Stimulated activated CD8-positive, alpha-beta memory T cell treated with anti-CD3 and anti-CD28 coated beads, Interleukin-7, amount 100 ng/mL, for 48 hours (primary cell): ENCODE data around the gene INO80E.

ENCODE experiments used
- DNase-seq, 2 donors: peaks; one replicate each; pipeline ENCODE4 v3.0.0-alpha.2; 2020; ENCODE audit warnings: low read depth in 1 of 2; ENCODE audit errors: extremely low read depth in 1 of 2

INO80E gene

GRCh38 chr16:29991571-29991904 is 4.5 kb upstream of the INO80E start:
- DNase-seq, result no peak

- DNase-seq, result no peak
Measured at GRCh38 chr16:29992344-29992967, 3.6 kb upstream of the INO80E start.

DNA sequence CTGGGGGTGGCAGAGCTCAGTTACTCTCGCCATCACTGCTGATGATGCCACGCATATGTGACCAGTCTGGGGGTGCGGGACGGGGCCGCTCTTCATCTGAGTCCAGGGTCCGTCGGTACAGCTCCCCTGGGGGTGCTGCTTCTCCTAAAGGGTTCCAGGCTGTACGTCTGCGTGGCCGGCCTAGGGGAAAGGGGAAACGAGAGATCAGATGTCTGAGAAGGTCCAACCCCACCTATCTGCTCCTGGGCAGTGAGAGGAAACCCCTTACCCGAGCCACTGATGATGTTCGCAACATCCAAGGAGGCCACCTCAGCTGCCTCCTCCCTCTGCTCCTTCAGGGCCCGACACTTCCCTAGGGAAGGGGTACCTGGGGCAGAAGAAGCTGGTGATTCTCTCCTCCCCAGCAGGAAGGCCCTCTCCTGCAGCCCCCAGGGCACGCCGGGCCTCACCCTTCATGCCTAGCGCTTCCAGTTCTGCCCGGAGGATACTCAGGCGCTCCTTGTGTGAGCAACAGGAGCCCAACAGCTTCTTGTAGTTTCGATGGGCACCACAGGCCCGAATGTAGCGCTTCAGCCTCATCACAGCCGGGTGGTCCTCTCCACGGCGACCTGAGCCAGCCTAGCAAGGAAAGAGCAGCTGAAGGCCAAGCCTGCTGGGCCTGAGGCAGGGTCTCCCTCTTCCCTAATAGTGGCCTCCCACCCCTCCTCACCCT is 2.7 kb upstream of the INO80E start:
- no peak for DNase-seq

- no peak for DNase-seq
Measured at GRCh38 chr16:29993903-29994599, 2.0 kb upstream of the INO80E start.

DNA sequence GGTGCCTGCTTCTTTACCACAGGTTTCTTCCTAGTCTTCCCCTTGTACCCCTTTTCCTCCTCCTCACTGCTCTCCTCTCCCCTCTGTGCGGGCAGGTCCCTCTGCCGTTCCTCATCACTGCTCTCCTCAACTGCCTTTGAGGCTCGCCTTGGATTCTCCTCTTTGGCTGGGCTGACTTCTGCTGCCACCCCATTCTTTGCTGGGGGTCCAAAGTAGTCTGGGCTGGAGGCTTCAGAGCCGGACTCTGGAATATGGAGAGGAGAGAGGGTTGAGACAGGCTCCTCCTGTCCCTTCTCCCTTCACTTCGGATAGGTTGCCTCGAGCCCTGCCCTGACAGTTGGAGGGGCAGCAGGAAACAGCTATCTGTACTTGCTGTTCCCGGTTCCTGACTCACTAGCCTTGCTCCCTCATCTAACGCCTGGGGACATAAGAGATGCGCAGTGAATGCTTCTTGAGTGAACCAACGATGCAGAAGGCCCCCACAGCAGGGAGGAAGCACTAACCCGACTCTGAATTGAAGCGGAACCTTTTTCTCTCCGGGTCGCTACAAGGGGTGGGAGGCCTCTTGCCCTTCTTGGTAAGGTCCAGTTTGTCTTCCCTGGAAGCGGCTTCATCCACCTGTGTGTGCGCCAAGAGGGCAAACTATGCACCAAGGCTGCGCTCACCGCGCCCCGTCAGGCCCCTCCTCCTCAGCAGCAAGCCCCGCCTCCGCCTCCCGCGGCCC is 1.3 kb upstream of the INO80E start:
- DNase-seq, result peak; percentile 55

- DNase-seq, result peak; percentile 73 to 81
Measured at GRCh38 chr16:29995324-29995910, 624 bp upstream of the INO80E start, which contains the start of gene HIRIP3. Gene HIRIP3, minus strand, starts transcription at chr16:29995617. Its CDS starts 12 bp downstream, at chr16:29995605.

GRCh38 chr16:29996766-29997250 is 767 bp downstream of the INO80E start:
- DNase-seq, result no peak

DNA sequence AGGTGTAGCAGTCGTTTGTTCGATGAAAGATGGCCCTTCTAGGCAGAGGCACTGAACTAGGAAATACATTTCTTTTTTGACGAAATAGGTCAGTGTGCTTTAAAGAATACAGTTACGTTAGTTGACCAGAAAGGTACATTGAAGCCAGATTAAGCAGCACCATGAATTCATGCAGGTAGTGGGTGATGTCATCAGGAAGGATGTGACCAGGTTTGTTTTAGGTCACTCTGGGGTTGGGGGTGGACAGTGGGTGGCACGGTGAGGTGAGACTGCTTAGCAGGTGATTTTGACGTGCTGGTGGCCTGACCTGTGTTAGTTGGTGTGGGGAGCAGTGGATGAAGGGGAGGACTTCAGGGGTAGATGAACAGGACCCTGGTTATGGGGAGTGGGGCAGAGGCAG is 3.6 kb downstream of the INO80E start:
- no peak for DNase-seq

DNA sequence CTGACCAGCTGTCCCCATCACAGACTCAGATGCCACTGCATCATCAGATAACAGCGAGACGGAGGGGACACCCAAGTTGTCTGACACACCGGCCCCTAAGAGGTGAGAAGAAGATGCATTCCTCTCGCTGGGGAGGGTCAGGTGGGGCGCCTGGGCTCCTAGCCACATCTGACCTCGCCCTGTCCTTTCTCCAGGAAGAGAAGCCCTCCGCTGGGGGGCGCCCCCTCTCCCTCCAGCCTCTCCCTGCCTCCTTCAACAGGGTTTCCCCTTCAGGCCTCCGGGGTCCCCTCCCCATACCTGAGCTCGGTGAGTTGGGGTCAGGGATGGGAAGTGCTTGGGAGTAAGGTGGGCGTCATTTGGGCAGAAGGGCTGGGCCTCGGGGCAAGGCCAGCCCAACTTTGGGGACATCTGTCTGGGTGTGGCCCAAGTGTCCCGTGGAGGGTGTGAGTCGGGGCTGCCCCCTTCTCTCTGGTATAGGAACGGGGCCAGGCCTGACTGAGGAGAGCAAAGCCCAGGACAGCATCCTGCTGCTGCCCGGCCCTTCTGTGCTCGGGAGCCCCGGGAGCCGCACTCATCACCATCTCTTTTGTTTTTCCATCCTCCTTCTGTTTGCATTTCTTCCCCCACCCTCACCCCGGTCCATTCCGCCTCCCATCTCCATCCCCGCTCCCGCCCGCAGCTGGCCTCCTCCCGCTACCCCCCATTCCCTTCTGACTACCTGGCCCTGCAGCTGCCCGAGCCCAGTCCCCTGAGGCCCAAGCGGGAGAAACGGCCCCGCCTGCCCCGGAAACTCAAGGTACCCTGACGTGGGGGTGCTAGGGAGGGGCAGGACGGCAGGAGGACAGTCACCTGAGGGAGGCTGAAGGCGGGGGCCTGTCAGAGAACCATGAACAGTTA is 4.9 kb downstream of the INO80E start:
- DNase-seq, result no peak

DNA sequence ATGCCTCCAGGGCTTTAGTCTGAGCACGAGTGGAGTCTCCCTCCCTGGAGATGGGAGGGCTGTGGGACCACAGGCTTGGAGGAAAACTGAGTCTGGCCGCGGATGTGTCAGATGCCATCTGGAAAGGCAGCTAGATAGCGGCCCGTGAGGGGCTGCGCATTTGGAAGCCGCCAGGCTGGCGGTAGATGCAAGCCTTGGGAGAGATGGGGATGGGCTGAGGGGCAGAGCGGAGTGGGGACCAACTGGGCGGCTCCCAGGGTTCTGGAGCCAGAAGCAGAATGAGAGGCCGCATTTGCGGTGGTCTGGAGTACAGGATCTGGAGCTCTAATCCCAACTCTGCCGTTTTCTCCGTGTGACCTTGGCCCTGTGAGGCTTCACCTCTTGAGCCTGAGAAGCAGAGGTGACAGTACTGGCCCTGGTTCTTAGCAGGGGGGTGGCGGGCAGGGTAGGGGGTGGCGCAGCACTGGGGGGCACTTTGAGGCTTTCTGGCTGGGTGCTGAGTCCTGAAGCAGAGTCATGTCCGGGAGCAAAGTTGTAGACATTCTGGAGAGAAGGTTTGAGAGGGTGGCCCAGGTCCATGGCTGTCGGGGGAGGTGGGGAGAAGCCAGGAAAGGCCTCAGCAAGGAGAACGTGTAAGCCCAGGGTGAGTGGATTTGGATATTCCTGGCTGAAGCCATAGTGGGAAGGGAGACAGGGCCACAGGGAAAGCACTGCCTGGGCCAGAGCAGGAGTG is 6.7 kb downstream of the INO80E start:
- DNase-seq, result no peak

DNA sequence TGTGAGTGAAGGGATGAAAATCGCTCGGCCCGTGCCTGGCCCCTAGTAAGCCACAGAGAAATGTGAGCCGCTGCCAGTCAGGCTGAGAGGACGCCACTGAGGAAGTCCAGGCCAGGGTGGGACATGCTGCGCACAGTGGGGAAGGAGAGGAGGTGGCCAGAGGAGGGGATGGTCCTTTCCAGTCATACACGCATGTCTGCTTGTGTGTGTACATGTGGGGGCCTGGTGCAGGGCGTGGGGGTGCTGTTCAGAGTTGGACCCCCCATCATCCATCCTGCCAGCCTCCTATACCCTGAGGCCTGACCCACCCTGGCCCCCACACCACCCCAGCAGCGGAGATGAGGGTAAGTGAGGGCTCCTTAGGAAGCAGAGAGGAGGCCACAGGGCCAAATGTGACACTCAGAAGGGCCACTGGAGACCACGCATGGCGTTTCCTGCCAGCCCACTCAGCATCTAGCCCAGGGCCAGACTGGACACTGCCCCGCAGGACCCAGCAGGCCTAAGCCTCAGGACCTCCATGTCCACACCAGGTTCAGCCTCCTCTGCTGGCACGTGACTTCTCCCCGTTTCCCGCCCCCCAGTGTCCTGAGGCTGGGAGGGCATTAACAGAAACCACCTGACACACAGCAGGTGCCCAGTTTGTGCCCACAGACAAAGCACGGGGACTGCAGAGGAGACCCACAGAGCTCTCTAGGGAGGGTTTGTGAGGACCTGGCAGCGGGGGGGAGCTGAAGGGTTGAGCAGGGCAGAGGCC is 7.8 kb downstream of the INO80E start:
- DNase-seq, result no peak

- DNase-seq, result no peak
Measured at GRCh38 chr16:30004424-30004776, 8.4 kb downstream of the INO80E start.

DNA sequence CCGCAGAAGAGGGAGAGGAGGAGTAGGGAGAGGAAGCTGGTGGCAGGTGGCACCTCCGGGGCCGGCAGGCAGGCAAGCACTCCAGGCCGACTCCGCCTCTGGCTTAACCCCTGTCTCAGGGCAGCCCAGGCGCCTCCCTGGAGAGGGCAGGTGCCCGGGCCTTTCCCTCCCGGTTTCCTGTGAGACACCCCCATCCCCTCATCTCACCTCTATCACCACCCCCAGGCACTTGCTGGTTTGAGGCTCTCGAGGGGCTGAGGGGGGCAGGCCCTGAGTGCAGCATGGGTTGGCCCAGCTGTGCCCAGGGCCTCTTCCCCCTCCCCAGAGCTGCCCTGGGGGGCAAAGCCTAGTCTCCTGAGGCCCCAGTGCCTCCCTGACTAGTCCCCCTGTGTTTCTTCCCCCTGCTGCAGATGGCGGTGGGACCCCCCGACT is 8.8 kb downstream of the INO80E start:
- no peak for DNase-seq

DNA sequence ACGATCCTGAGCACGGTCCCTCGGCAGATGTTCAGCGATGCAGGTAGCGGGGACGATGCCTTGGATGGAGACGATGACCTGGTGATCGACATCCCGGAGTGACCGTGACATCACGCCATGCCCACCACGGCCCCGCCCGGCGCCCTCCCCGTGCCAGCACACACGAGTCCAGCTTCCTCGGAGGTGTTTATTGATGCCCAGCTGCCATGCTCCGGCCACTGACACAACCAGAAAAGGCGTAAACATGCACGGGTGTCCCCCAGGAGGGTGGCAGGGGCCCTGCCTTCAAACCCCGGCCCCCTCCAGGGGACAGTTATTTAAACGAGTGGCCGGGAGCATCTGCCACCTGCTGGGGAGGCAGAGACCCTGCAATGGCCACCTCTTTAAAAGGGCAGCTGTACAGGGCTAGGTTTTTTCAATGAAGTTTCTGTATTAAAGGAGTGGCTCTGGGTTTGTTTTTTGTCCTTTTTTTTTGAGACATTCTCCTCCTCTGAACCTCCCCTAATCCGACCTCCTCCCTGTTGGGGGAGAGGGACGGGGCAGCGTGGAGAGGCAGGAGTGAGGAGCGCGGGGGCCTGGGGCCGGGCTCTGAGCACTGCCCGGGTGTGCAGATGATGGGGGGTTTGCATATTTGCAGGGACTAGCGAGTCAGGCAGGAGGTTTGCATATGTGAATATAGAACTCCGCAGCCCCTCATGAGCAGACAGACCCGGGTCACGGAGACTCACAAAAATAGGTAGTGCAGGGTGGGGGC is 9.5 kb downstream of the INO80E start:
- no peak for DNase-seq

- DNase-seq, result no peak
Measured at GRCh38 chr16:30006095-30006473, 10.0 kb downstream of the INO80E start.

GRCh38 chr16:30006659-30007377 is 10.8 kb downstream of the INO80E start:
- no peak for DNase-seq

DNA sequence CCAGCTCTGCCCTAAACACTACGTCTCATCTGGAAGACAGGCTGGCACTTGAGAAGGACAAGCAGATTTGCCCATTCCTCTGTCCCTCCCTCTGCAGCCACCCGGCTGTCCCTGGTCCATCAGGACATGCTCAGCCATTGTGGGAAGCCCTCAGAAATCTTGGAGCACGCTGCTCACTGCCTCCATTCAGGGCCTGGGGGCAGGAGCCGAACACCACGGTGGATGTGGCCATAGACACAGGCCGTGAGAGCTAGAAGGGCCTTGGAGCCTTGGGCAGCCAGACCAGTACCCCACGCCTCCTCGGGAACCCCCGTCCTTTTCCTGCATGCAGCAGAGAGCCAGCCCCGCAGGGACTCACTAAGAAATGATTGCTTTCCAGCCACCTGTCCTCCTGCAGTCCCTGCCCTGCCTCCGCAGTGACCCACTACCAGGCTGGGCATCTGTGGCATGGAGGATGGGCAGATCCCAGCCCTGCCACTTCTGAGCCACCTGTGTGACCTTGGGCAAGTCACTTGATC is 11.4 kb downstream of the INO80E start:
- no peak for DNase-seq
